Esophagus muscularis mucosa (tissue), 4 donors: ENCODE data around the gene ZBTB47. TPM values are rescaled to one million over a fixed set of nuclear protein-coding genes. Genes with fewer than 3 reads are reported as not detected.
A peak's percentile ranks its signal among the peaks of the same experiment; 100 is the strongest.

Experiments
- DNase-seq: peaks from one replicate; pipeline ENCODE4 v3.0.0-alpha.2; 2017; ENCODE audit errors: extremely low spot score
- H3K27ac ChIP-seq, 4 donors: fragments of 200-600 bp; sonication (generic); replicated peaks in 1 of 4; 1 replicate in 3 of 4; 2 replicates in 1 of 4; pipeline ENCODE4 v1.5.1; 2016 to 2019; ENCODE audit warnings: mild to moderate bottlenecking in 1 of 4
- H3K27me3 ChIP-seq, 4 donors: fragments of 200-600 bp; sonication (generic); one replicate each; pipeline versions ENCODE4 v1.5.1 to v1.6.0; 2016 to 2019
- H3K36me3 ChIP-seq, 4 donors: fragments of 200-600 bp; sonication (generic); one replicate each; pipeline ENCODE4 v1.5.1; 2016 to 2019
- H3K4me1 ChIP-seq, 4 donors: fragments of 200-600 bp; sonication (generic); one replicate each; pipeline ENCODE4 v1.5.1; 2016 to 2019
- H3K4me3 ChIP-seq, 4 donors: fragments of 200-600 bp; sonication (generic); 1 replicate in 2 of 4; 2 replicates in 2 of 4; pipeline ENCODE4 v1.5.1; 2016 to 2019; ENCODE audit warnings: mild to moderate bottlenecking in 4 of 4, moderate library complexity in 1 of 4
- H3K9me3 ChIP-seq, 4 donors: fragments of 200-600 bp; sonication (generic); 1 replicate in 3 of 4; 2 replicates in 1 of 4; pipeline ENCODE4 v1.5.1; 2016 to 2019
- CTCF ChIP-seq, 3 experiments: fragments of 200-600 bp in 2 of 3; fragments of 450-650 bp in 1 of 3; sonication (generic) in 2 of 3; IDR thresholded peaks; one replicate each; pipeline ENCODE4 v1.5.1; 2017 to 2019; ENCODE audit warnings: antibody characterized with exemption in 3 of 3, mild to moderate bottlenecking in 2 of 3, moderate library complexity in 1 of 3
- EP300 ChIP-seq: sonication (generic); formaldehyde crosslinking; IDR thresholded peaks from one replicate; pipeline ENCODE4 v1.6.1; 2017; ENCODE audit warnings: antibody characterized with exemption
- POLR2A ChIP-seq: fragments of 450-650 bp; IDR thresholded peaks from one replicate; pipeline ENCODE4 v1.6.1; 2017; ENCODE audit warnings: antibody characterized with exemption, moderate library complexity, mild to moderate bottlenecking, low read depth
- POLR2AphosphoS5 ChIP-seq, 2 donors: sonication (generic); formaldehyde crosslinking; IDR thresholded peaks; one replicate each; pipeline ENCODE4 v1.6.1; 2017; ENCODE audit warnings: antibody characterized with exemption in 2 of 2
- WGBS: methylation state at CpG from one replicate; pipeline ENCODE4 v1.1.5; 2018; 5-methylcytosine and 5-hydroxymethylcytosine counted together
- intact Hi-C: fragments of 100-400 bp; cut with DNase I; formaldehyde crosslinking; loops from one replicate; pipeline ENCODE4 v1.15.1; 2023
- total RNA-seq, 4 donors: library from RNA; depleted of rRNA; stranded (reverse); fragments of >200 nt; gene quantifications; one replicate each; pipeline versions ENCODE4 v1.1.0 to v1.2.1, GENCODE V29; 2016

ZBTB47 gene
- total RNA-seq, 4 donors from 2014 or later, result 75.4 to 137 (median 95.7) TPM

GRCh38 chr3:42661593-42662022 lies 8.1 kb downstream of the ZBTB47 start:
- Histone ChIP-seq H3K4me1 (peaks cover 32 to 66% (median 41%) of the 10 kb centered on the region in 4 donors), H3K9me3 (no peaks in the 10 kb centered on the region), H3K36me3 (peaks cover 5 to 35% (median 25%) of the 10 kb centered on the region in 4 donors), H3K27me3 (no peaks in the 10 kb centered on the region), H3K27ac (no peak overlapping the region), H3K4me3 (no peak overlapping the region)
- TF ChIP-seq POLR2A, result no peak
- no peak for TF ChIP-seq EP300
- no peak for TF ChIP-seq CTCF (IDR thresholded peaks at IDR 0.05)
- TF ChIP-seq POLR2AphosphoS5 (IDR thresholded peaks at IDR 0.05), result no peak
- DNase-seq, result no peak
- intact Hi-C loops, result no loop called here
- 97% methylated on average over 5 of the region's 5 CpGs for WGBS

GRCh38 chr3:42662037-42662812 lies 8.7 kb downstream of the ZBTB47 start:
- no peaks in the 10 kb centered on the region for H3K9me3 ChIP-seq
- intact Hi-C loops, result no loop called here
- H3K36me3 ChIP-seq, result peaks cover 5 to 35% (median 25%) of the 10 kb centered on the region in 4 donors
- DNase-seq, result no peak
- 82% methylated on average over 6 of the region's 7 CpGs for WGBS
- TF ChIP-seq POLR2AphosphoS5 (IDR thresholded peaks at IDR 0.05) (no peak), EP300 (no peak), POLR2A (no peak)
- no peak overlapping the region for H3K4me3 ChIP-seq
- no peak overlapping the region for H3K27ac ChIP-seq
- peaks cover 33 to 66% (median 45%) of the 10 kb centered on the region in 4 donors for H3K4me1 ChIP-seq
- H3K27me3 ChIP-seq, result no peaks in the 10 kb centered on the region

- H3K36me3 ChIP-seq, result peaks cover 5 to 32% (median 24%) of the 10 kb centered on the region in 4 donors
- TF ChIP-seq EP300, result no peak
- TF ChIP-seq CTCF (IDR thresholded peaks at IDR 0.05), result no peak
- TF ChIP-seq POLR2AphosphoS5 (IDR thresholded peaks at IDR 0.05), result no peak
- TF ChIP-seq POLR2A, result no peak
- intact Hi-C loops, result no loop called here
- no peaks in the 10 kb centered on the region for H3K27me3 ChIP-seq
- no peak for DNase-seq
- H3K27ac ChIP-seq, result no peak overlapping the region
- 97% methylated on average over 6 of the region's 12 CpGs for WGBS
- peaks cover 39 to 68% (median 48%) of the 10 kb centered on the region in 4 donors for H3K4me1 ChIP-seq
- H3K4me3 ChIP-seq, result no peak overlapping the region
- H3K9me3 ChIP-seq, result no peaks in the 10 kb centered on the region
Measured at GRCh38 chr3:42662813-42663535, 9.5 kb downstream of the ZBTB47 start.

- peaks cover 39 to 68% (median 45%) of the 10 kb centered on the region in 4 donors for H3K4me1 ChIP-seq
- peak overlapping the region in 1 of 4 donors; percentile 5 for H3K4me3 ChIP-seq
- no peak overlapping the region for H3K27ac ChIP-seq
- WGBS, result 84% methylated on average over 14 of the region's 38 CpGs
- H3K9me3 ChIP-seq, result no peaks in the 10 kb centered on the region
- H3K36me3 ChIP-seq, result peaks cover 3 to 24% (median 17%) of the 10 kb centered on the region in 4 donors
- DNase-seq, result no peak
- peak in 1 of 2 donors; percentile 30 for TF ChIP-seq POLR2AphosphoS5 (IDR thresholded peaks at IDR 0.05)
- no peak for TF ChIP-seq POLR2A
- intact Hi-C loops, result no loop called here
- H3K27me3 ChIP-seq, result no peaks in the 10 kb centered on the region
Measured at GRCh38 chr3:42663581-42664437, 10.3 kb downstream of the ZBTB47 start.

- Histone ChIP-seq H3K4me3 (peak overlapping the region in 1 of 4 donors; percentile 5), H3K9me3 (no peaks in the 10 kb centered on the region), H3K4me1 (peaks cover 33 to 64% (median 40%) of the 10 kb centered on the region in 4 donors), H3K36me3 (peaks cover 0 to 20% (median 12%) of the 10 kb centered on the region in 4 donors), H3K27ac (no peak overlapping the region), H3K27me3 (no peaks in the 10 kb centered on the region)
- 80% methylated on average over 8 of the region's 19 CpGs for WGBS
- TF ChIP-seq POLR2AphosphoS5 (IDR thresholded peaks at IDR 0.05), result no peak
- no peak for TF ChIP-seq POLR2A
- TF ChIP-seq EP300, result no peak
- TF ChIP-seq CTCF (IDR thresholded peaks at IDR 0.05), result no peak
- DNase-seq, result no peak
- intact Hi-C loops, result no loop called here
Measured at GRCh38 chr3:42664438-42664803, 10.9 kb downstream of the ZBTB47 start.
